HFFc6 (cell line): ENCODE results near the gene DGCR2. TPM values are rescaled to one million over a fixed set of nuclear protein-coding genes. Genes with fewer than 3 reads are reported as not detected.
"Not testable (repeated sequence)": the region's sequence is repeated elsewhere in the genome, so short reads cannot be mapped to it uniquely, and the experiment has no call there.

Source experiments
- DNase-seq: peaks from one replicate; pipeline ENCODE4 v3.0.0-alpha.2; 2018
- H3K27ac Mint-ChIP-seq: 2 replicates; pipeline ENCODE4 v1.8.0; 2020; ENCODE audit warnings: mild to moderate bottlenecking, mixed read lengths
- H3K27me3 Mint-ChIP-seq: 2 replicates; pipeline ENCODE4 v1.8.0; 2021; ENCODE audit warnings: mild to moderate bottlenecking, moderate library complexity, mixed read lengths; ENCODE audit not compliant: insufficient read depth
- H3K36me3 Mint-ChIP-seq: 2 replicates; pipeline ENCODE4 v1.8.0; 2021; ENCODE audit warnings: low read depth, mixed read lengths
- H3K4me1 Mint-ChIP-seq: 2 replicates; pipeline ENCODE4 v1.8.0; 2020; ENCODE audit warnings: low read depth, mixed read lengths
- H3K4me3 Mint-ChIP-seq: 2 replicates; pipeline ENCODE4 v1.8.0; 2020; ENCODE audit warnings: mild to moderate bottlenecking, moderate library complexity, mixed read lengths
- H3K9me3 Mint-ChIP-seq: 2 replicates; pipeline ENCODE4 v1.8.0; 2020; ENCODE audit warnings: mild to moderate bottlenecking, mixed read lengths
- total RNA-seq, 6 experiments: library from RNA; stranded (reverse); fragmentation: NEBNext Ultra II Directional; extraction: Animal tissue kit (Norgen Biotek cat#: 25700); gene quantifications; 2 replicates in 1 of 6; 3 replicates in 5 of 6; pipeline ENCODE4 v1.2.3, GENCODE V29; 2021
- TF ChIP-seq, protein P1 (sequence below): fragments of 200-600 bp; sonication (generic); IDR thresholded peaks from 2 replicates; pipeline ENCODE4 v1.5.0; 2021; ENCODE audit warnings: antibody characterized with exemption, mild to moderate bottlenecking

The DGCR2 gene
- total RNA-seq, 6 experiments from 2014 or later, result 46.1 to 57.9 (median 53.7) TPM

DNA sequence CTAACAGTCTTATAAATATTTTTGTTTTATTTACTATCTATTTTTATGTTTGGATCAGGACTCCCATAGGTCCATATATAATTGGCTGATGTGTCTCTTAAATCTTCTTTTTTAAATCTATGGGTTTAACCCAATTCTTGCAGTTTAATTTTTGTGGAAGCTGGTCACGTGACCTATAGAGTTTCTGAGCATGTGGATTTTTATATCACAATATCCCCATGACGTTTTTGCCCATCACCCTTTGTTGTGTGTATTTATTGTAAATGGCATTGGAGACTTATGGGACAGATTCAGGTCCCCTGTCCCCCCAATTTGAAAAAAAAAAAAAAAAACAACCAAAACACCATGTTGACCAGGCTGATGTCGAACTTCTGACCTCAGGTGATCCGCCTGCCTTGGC lies 107.3 kb downstream of the DGCR2 start:
- TF ChIP-seq, protein P1, sequence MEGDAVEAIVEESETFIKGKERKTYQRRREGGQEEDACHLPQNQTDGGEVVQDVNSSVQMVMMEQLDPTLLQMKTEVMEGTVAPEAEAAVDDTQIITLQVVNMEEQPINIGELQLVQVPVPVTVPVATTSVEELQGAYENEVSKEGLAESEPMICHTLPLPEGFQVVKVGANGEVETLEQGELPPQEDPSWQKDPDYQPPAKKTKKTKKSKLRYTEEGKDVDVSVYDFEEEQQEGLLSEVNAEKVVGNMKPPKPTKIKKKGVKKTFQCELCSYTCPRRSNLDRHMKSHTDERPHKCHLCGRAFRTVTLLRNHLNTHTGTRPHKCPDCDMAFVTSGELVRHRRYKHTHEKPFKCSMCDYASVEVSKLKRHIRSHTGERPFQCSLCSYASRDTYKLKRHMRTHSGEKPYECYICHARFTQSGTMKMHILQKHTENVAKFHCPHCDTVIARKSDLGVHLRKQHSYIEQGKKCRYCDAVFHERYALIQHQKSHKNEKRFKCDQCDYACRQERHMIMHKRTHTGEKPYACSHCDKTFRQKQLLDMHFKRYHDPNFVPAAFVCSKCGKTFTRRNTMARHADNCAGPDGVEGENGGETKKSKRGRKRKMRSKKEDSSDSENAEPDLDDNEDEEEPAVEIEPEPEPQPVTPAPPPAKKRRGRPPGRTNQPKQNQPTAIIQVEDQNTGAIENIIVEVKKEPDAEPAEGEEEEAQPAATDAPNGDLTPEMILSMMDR, result no peak
- DNase-seq, result no peak
- Mint-ChIP-seq H3K27me3 (peaks cover 4% of the 10 kb centered on the region; the same call in 1 of the 2 replicates), H3K4me1 (peaks cover 13% of the 10 kb centered on the region; the same call in 1 of the 2 replicates), H3K4me3 (no peak overlapping the region), H3K9me3 (no peaks in the 10 kb centered on the region), H3K36me3 (no peaks in the 10 kb centered on the region), H3K27ac (no peak overlapping the region)

DNA sequence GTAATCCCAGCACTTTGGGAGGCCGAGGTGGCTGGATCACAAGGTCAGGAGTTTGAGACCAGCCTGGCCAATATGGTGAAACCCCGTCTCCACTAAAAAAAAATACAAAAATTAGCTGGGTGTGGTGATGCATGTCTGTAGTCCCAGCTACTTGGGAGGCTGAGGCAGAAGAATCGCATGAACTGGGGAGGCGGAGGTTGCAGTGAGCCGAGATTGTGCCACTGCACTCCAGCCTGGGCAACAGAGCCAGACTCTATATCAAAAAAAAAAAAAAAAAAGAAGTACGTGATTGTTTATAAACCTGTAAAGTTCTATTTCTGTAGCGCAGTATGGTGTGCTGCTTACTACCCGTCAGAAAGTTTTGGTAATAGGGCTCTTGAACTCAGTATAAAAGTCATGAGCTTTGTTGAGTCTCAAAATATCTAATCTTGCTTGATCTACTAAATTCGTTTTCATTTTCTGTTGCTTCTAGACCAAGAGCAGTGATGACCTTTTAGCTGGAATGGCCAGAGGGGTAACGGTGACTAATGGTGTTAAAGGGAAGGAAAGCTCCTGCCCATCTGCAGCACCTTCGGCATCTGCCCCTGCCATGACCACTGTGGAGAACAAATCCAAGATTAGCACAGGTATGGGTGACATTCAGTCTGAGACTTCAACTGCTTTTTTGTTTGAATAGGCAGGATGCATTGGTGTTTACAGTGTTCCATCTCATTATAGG lies 108.2 kb downstream of the DGCR2 start:
- DNase-seq, H3K9me3 Mint-ChIP-seq, H3K4me3 Mint-ChIP-seq, H3K27me3 Mint-ChIP-seq, H3K27ac Mint-ChIP-seq, H3K36me3 Mint-ChIP-seq: not testable (repeated sequence)
- peaks cover 13% of the 10 kb centered on the region; the same call in 1 of the 2 replicates for H3K4me1 Mint-ChIP-seq

DNA sequence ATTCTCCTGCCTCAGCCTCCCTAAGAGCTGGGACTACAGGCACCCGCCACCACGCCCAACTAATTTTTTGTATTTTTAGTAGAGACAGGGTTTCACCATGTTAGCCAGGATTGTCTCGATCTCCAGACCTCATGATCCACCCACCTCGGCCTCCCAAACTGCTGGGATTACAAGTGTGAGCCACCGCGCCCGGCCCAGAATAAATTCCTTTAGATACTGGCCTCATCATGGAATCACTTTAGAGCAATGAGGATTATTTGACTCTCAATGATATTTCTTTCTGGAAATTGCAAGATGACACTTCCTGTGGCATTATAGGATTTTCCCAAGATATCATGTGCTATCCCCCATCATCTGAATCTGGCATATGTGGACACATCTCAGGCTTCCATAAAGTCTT lies 108.8 kb downstream of the DGCR2 start:
- H3K27me3 Mint-ChIP-seq, H3K27ac Mint-ChIP-seq, H3K9me3 Mint-ChIP-seq, H3K4me3 Mint-ChIP-seq, DNase-seq, H3K36me3 Mint-ChIP-seq: not testable (repeated sequence)
- peaks cover 13% of the 10 kb centered on the region; the same call in 1 of the 2 replicates for H3K4me1 Mint-ChIP-seq

DNA sequence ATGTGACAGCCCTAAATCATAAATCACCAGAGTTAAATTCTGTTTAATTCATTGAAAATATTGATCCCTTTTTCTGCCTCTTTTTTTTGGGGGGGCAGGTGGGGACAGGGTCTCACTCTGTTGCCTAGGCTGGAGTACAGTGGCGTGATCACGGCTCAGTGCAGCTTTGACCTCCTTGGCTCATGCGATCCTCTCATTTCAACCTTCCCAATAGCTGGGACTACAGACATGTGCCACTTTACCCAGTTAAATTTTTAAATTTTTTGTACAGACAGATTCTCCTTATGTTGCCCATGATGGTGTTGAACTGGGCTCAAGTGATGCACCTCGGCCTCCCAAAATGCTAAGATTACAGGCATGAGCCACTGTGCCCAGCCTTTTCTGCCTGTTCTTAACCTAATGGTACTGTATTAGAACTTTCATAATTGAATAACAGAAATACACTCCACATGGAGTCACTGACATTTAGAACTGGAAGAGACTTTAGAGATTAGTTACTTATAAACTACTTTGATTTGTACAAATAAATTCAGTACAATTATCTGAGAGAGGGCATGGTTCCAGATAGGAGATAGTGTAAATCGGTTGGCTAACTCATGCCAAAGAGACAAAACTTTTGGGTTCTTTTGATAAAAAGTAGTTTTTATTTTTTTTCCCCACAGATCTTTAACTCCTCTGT lies 109.8 kb downstream of the DGCR2 start:
- H3K27ac Mint-ChIP-seq, result no peak overlapping the region
- H3K9me3 Mint-ChIP-seq, result no peaks in the 10 kb centered on the region
- no peaks in the 10 kb centered on the region for H3K36me3 Mint-ChIP-seq
- TF ChIP-seq, protein P1, result no peak
- peaks cover 9% of the 10 kb centered on the region; the same call in 1 of the 2 replicates for H3K4me1 Mint-ChIP-seq
- DNase-seq, result no peak
- H3K27me3 Mint-ChIP-seq, result peaks cover 5% of the 10 kb centered on the region
- H3K4me3 Mint-ChIP-seq, result no peak overlapping the region

DNA sequence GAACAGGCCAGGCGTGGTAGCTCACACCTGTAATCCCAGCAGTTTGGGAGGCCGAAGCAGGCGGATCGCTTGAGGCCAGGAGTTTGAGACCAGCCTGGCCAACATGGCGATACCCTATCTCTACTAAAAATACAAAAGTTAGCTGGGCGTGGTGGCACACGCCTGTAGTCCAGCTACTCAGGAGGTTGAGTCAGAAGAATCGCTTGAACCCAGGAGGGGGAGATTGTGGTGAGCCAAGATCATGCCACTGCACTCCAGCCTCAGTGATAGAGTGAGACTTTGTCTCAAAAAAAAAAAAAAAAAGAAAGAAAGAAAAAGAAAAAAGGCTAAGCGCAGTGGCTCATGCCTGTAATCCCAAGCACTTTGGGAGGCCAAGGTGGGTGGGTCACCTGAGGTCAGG lies 110.6 kb downstream of the DGCR2 start:
- H3K9me3 Mint-ChIP-seq, H3K27ac Mint-ChIP-seq, H3K36me3 Mint-ChIP-seq, H3K4me1 Mint-ChIP-seq, H3K4me3 Mint-ChIP-seq, DNase-seq: not testable (repeated sequence)
- peaks cover 10% of the 10 kb centered on the region for H3K27me3 Mint-ChIP-seq

DNA sequence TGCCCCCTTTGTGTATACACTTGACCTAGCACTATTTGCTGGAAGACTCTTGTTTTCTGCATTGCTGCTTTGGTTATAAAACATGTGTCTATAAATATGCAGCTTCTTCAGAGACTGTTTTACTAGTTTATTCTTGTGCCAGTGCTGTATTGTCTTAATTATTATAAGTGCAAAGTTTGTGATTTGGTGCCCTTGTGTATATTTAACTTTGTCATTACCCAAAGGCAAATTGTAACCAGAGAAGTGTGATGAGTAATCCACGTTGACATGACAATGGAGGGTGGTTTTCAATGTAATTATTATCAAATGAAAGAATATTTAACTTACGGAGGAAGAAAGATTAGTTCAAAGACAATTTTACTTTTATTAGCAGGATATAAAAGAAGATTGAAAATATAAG lies 111.1 kb downstream of the DGCR2 start:
- Mint-ChIP-seq H3K9me3 (no peaks in the 10 kb centered on the region), H3K36me3 (no peaks in the 10 kb centered on the region)
- TF ChIP-seq, protein P1, result no peak

DNA sequence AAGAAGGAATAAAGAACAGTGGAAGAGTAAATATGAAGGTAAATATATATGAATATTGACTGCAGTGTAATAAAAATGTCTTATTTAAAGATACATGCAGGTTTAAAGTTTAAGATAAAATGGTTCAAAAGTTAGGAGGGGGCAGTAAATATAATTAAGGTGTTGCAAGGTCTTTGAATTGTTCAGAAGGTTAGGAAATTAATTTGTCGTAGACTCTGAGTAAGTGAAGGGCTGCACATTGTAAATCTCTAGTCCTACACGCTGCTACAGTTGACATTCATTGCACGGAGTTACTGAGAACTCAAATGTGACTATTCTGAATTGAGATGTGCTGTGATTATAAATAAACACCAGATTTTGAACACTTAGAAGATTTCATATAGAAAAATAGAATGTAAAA lies 116.3 kb downstream of the DGCR2 start:
- no peaks in the 10 kb centered on the region for H3K36me3 Mint-ChIP-seq
- no peaks in the 10 kb centered on the region; the same call in 1 of the 2 replicates for H3K9me3 Mint-ChIP-seq
- no peak overlapping the region for H3K4me3 Mint-ChIP-seq
- TF ChIP-seq, protein P1, result no peak
- no peak overlapping the region for H3K27ac Mint-ChIP-seq
- H3K27me3 Mint-ChIP-seq, result peaks cover 21% of the 10 kb centered on the region
- H3K4me1 Mint-ChIP-seq, result 0 out of 2 replicates have a peak, but pooled peaks cover under 1% of the 10 kb centered on the region
- no peak for DNase-seq

More for the DNA sequence above, 111.1 kb downstream of the DGCR2 start:
- no peak overlapping the region for H3K4me3 Mint-ChIP-seq
- 0 out of 2 replicates have a peak, but pooled peaks cover 5% of the 10 kb centered on the region for H3K4me1 Mint-ChIP-seq
- DNase-seq, result no peak
- H3K27ac Mint-ChIP-seq, result no peak overlapping the region
- H3K27me3 Mint-ChIP-seq, result peaks cover 10% of the 10 kb centered on the region
